ENCODE data around the gene C3.

GRCh38 chr19:6708346-6708745 is 12.1 kb downstream of the C3 start:
- TF ChIP-seq ZNF317 (CRISPR knock-in tag; IDR thresholded peaks at IDR 0.05) (no peak), REST (IDR thresholded peaks at IDR 0.05; ENCODE audit: borderline replicate concordance in 1 of 2, low read depth in 1 of 2, low read length in 2 of 2) (no peak), NRL (CRISPR knock-in tag; IDR thresholded peaks at IDR 0.05; ENCODE audit: borderline replicate concordance) (no peak), GLI4 (CRISPR knock-in tag; IDR thresholded peaks at IDR 0.05; ENCODE audit: borderline replicate concordance) (no peak), EHMT2 (IDR thresholded peaks at IDR 0.05; ENCODE audit: borderline replicate concordance, low read depth, low read length) (no peak), ZNF446 (CRISPR knock-in tag; IDR thresholded peaks at IDR 0.05) (no peak), TAF1 (CRISPR knock-in tag; IDR thresholded peaks at IDR 0.05) (no peak)
